GM10266 (cell line): Measurements from ENCODE around the gene OR3A3.
"Not testable (repeated sequence)": the region's sequence is repeated elsewhere in the genome, so short reads cannot be mapped to it uniquely, and the experiment has no call there.

Experiments
- DNase-seq: peaks from one replicate; pipeline ENCODE4 v3.0.0; 2012; ENCODE audit errors: extremely low spot score
- CTCF ChIP-seq: IDR thresholded peaks from 2 replicates; pipeline ENCODE4 v1.5.1; 2012; ENCODE audit warnings: mild to moderate bottlenecking, low read depth; ENCODE audit not compliant: control insufficient read depth, insufficient read depth; ENCODE audit errors: missing control alignments

OR3A3 gene

GRCh38 chr17:3400055-3400454 lies 11.1 kb upstream of the OR3A3 start:
- no peak for DNase-seq

GRCh38 chr17:3401786-3402185 lies 9.4 kb upstream of the OR3A3 start:
- DNase-seq: no peak
- no peak for TF ChIP-seq CTCF

More at GRCh38 chr17:3400055-3400454, 11.1 kb upstream of the OR3A3 start:
- no peak for TF ChIP-seq CTCF

GRCh38 chr17:3403856-3404255 lies 7.3 kb upstream of the OR3A3 start:
- not testable (repeated sequence) for DNase-seq

GRCh38 chr17:3412216-3412615 lies 1.0 kb downstream of the OR3A3 start:
- DNase-seq: not testable (repeated sequence)

- DNase-seq: no peak
- no peak for TF ChIP-seq CTCF
Measured at GRCh38 chr17:3415610-3416009, 4.4 kb downstream of the OR3A3 start.

GRCh38 chr17:3418222-3418621 lies 7.1 kb downstream of the OR3A3 start:
- no peak for DNase-seq
- no peak for TF ChIP-seq CTCF

- DNase-seq: not testable (repeated sequence)
Measured at GRCh38 chr17:3433215-3433614, 22.0 kb downstream of the OR3A3 start.

- no peak for DNase-seq
- no peak for TF ChIP-seq CTCF
Measured at GRCh38 chr17:3433741-3434140, 22.6 kb downstream of the OR3A3 start, which contains the start of gene OR1E2. Gene OR1E2 (minus strand): TSS chr17:3433841. CDS start chr17:3433841, 0 bp downstream.

GRCh38 chr17:3438368-3438767 lies 27.2 kb downstream of the OR3A3 start:
- DNase-seq: no peak
- no peak for TF ChIP-seq CTCF
